Measurements from ENCODE around the gene SLC35F1.

SLC35F1 gene

GRCh38 chr6:118152524-118152923 lies 245.5 kb downstream of the SLC35F1 start:
- Histone ChIP-seq H3K4me3 (ENCODE audit: control insufficient read depth in 1 of 7, extremely low read depth in 1 of 7, insufficient read depth in 4 of 7, low read depth in 2 of 7, low read length in 6 of 7) (no peak overlapping the region), H3K4me1 (ENCODE audit: control extremely low read depth in 1 of 4, control insufficient read depth in 4 of 4, insufficient read depth in 4 of 4, low read length in 3 of 4) (no peaks in the 10 kb centered on the region), H3K36me3 (ENCODE audit: control insufficient read depth in 4 of 4, insufficient read depth in 4 of 4, low read length in 3 of 4) (no peaks in the 10 kb centered on the region), H3K9me3 (ENCODE audit: control extremely low read depth in 1 of 5, control insufficient read depth in 4 of 5, insufficient read depth in 2 of 5, low read depth in 1 of 5, low read length in 4 of 5) (peaks cover 0 to 3% (median 0%) of the 10 kb centered on the region in 5 experiments), H3K27ac (ENCODE audit: insufficient read depth in 1 of 2, low read depth in 1 of 2, low read length in 2 of 2, poor library complexity in 1 of 2, severe bottlenecking in 2 of 2) (no peak overlapping the region), H3K27me3 (replicated peaks in 2 of 5; ENCODE audit: control insufficient read depth in 4 of 5, insufficient read depth in 5 of 5, low read length in 4 of 5) (no peaks in the 10 kb centered on the region)
- ChIA-PET CTCF (no interaction called here), POLR2A (no interaction called here)
- DNase-seq, result no peak

- no peak for DNase-seq
- Histone ChIP-seq H3K4me3 (ENCODE audit: control insufficient read depth in 1 of 7, extremely low read depth in 1 of 7, insufficient read depth in 4 of 7, low read depth in 2 of 7, low read length in 6 of 7) (no peak overlapping the region), H3K27me3 (replicated peaks in 2 of 5; ENCODE audit: control insufficient read depth in 4 of 5, insufficient read depth in 5 of 5, low read length in 4 of 5) (peaks cover 0 to 4% (median 0%) of the 10 kb centered on the region in 5 experiments), H3K4me1 (ENCODE audit: control extremely low read depth in 1 of 4, control insufficient read depth in 4 of 4, insufficient read depth in 4 of 4, low read length in 3 of 4) (no peaks in the 10 kb centered on the region), H3K27ac (ENCODE audit: insufficient read depth in 1 of 2, low read depth in 1 of 2, low read length in 2 of 2, poor library complexity in 1 of 2, severe bottlenecking in 2 of 2) (no peak overlapping the region), H3K9me3 (ENCODE audit: control extremely low read depth in 1 of 5, control insufficient read depth in 4 of 5, insufficient read depth in 2 of 5, low read depth in 1 of 5, low read length in 4 of 5) (no peaks in the 10 kb centered on the region), H3K36me3 (ENCODE audit: control insufficient read depth in 4 of 4, insufficient read depth in 4 of 4, low read length in 3 of 4) (no peaks in the 10 kb centered on the region)
- WGBS (ENCODE audit: insufficient coverage), result 88% methylated on average over 1 of the region's 1 CpG
- POLR2A ChIA-PET, result no interaction called here
- CTCF ChIA-PET, result no interaction called here
These were observed 254.3 kb downstream of the SLC35F1 start for GRCh38 chr6:118161343-118161742.

- no peak for DNase-seq
- Histone ChIP-seq H3K9me3 (ENCODE audit: control extremely low read depth in 1 of 5, control insufficient read depth in 4 of 5, insufficient read depth in 2 of 5, low read depth in 1 of 5, low read length in 4 of 5) (no peaks in the 10 kb centered on the region), H3K4me3 (ENCODE audit: control insufficient read depth in 1 of 7, extremely low read depth in 1 of 7, insufficient read depth in 4 of 7, low read depth in 2 of 7, low read length in 6 of 7) (no peak overlapping the region), H3K4me1 (ENCODE audit: control extremely low read depth in 1 of 4, control insufficient read depth in 4 of 4, insufficient read depth in 4 of 4, low read length in 3 of 4) (no peaks in the 10 kb centered on the region), H3K27ac (ENCODE audit: insufficient read depth in 1 of 2, low read depth in 1 of 2, low read length in 2 of 2, poor library complexity in 1 of 2, severe bottlenecking in 2 of 2) (no peak overlapping the region), H3K27me3 (replicated peaks in 2 of 5; ENCODE audit: control insufficient read depth in 4 of 5, insufficient read depth in 5 of 5, low read length in 4 of 5) (peaks cover 0 to 4% (median 0%) of the 10 kb centered on the region in 5 experiments), H3K36me3 (ENCODE audit: control insufficient read depth in 4 of 4, insufficient read depth in 4 of 4, low read length in 3 of 4) (no peaks in the 10 kb centered on the region)
- ChIA-PET POLR2A (no interaction called here), CTCF (interaction anchor here (0.9 kb wide), 1 partner anchor 54 kb away, joined by 3 read pairs; no protein-coding TSS in a partner anchor)
- no CpG with 5 or more reads among the region's 1 CpG for WGBS (ENCODE audit: insufficient coverage)
These were observed 256.5 kb downstream of the SLC35F1 start for GRCh38 chr6:118163542-118163941.

- ChIA-PET POLR2A (no interaction called here), CTCF (no interaction called here)
- Histone ChIP-seq H3K36me3 (ENCODE audit: control insufficient read depth in 4 of 4, insufficient read depth in 4 of 4, low read length in 3 of 4) (no peaks in the 10 kb centered on the region), H3K4me1 (ENCODE audit: control extremely low read depth in 1 of 4, control insufficient read depth in 4 of 4, insufficient read depth in 4 of 4, low read length in 3 of 4) (no peaks in the 10 kb centered on the region), H3K27me3 (replicated peaks in 2 of 5; ENCODE audit: control insufficient read depth in 4 of 5, insufficient read depth in 5 of 5, low read length in 4 of 5) (peaks cover 0 to 3% (median 0%) of the 10 kb centered on the region in 5 experiments), H3K27ac (ENCODE audit: insufficient read depth in 1 of 2, low read depth in 1 of 2, low read length in 2 of 2, poor library complexity in 1 of 2, severe bottlenecking in 2 of 2) (no peak overlapping the region), H3K4me3 (ENCODE audit: control insufficient read depth in 1 of 7, extremely low read depth in 1 of 7, insufficient read depth in 4 of 7, low read depth in 2 of 7, low read length in 6 of 7) (no peak overlapping the region), H3K9me3 (ENCODE audit: control extremely low read depth in 1 of 5, control insufficient read depth in 4 of 5, insufficient read depth in 2 of 5, low read depth in 1 of 5, low read length in 4 of 5) (no peaks in the 10 kb centered on the region)
- no peak for DNase-seq
- WGBS (ENCODE audit: insufficient coverage), result no CpG with 5 or more reads among the region's 1 CpG
These were observed 258.4 kb downstream of the SLC35F1 start for GRCh38 chr6:118165500-118165899.

- no peak for DNase-seq
- H3K27ac ChIP-seq (ENCODE audit: insufficient read depth in 1 of 2, low read depth in 1 of 2, low read length in 2 of 2, poor library complexity in 1 of 2, severe bottlenecking in 2 of 2), result no peak overlapping the region
These were observed 261.4 kb downstream of the SLC35F1 start for GRCh38 chr6:118168421-118168820.

GRCh38 chr6:118171852-118172251 lies 264.8 kb downstream of the SLC35F1 start:
- Histone ChIP-seq H3K4me3 (ENCODE audit: control insufficient read depth in 1 of 7, extremely low read depth in 1 of 7, insufficient read depth in 4 of 7, low read depth in 2 of 7, low read length in 6 of 7) (no peak overlapping the region), H3K36me3 (ENCODE audit: control insufficient read depth in 4 of 4, insufficient read depth in 4 of 4, low read length in 3 of 4) (no peaks in the 10 kb centered on the region), H3K27ac (ENCODE audit: insufficient read depth in 1 of 2, low read depth in 1 of 2, low read length in 2 of 2, poor library complexity in 1 of 2, severe bottlenecking in 2 of 2) (no peak overlapping the region), H3K9me3 (ENCODE audit: control extremely low read depth in 1 of 5, control insufficient read depth in 4 of 5, insufficient read depth in 2 of 5, low read depth in 1 of 5, low read length in 4 of 5) (peaks cover 0 to 11% (median 2%) of the 10 kb centered on the region in 5 experiments), H3K4me1 (ENCODE audit: control extremely low read depth in 1 of 4, control insufficient read depth in 4 of 4, insufficient read depth in 4 of 4, low read length in 3 of 4) (no peaks in the 10 kb centered on the region), H3K27me3 (replicated peaks in 2 of 5; ENCODE audit: control insufficient read depth in 4 of 5, insufficient read depth in 5 of 5, low read length in 4 of 5) (peaks cover 0 to 5% (median 0%) of the 10 kb centered on the region in 5 experiments)
- no peak for DNase-seq
- POLR2A ChIA-PET, result no interaction called here
- WGBS (ENCODE audit: insufficient coverage), result 79% methylated on average over 2 of the region's 2 CpGs
- CTCF ChIA-PET, result no interaction called here

More at GRCh38 chr6:118168421-118168820, 261.4 kb downstream of the SLC35F1 start:
- ChIA-PET CTCF (no interaction called here), POLR2A (no interaction called here)
- WGBS (ENCODE audit: insufficient coverage), result 82% methylated on average over 4 of the region's 5 CpGs
- no peaks in the 10 kb centered on the region for H3K36me3 ChIP-seq (ENCODE audit: control insufficient read depth in 4 of 4, insufficient read depth in 4 of 4, low read length in 3 of 4)
- no peaks in the 10 kb centered on the region for H3K4me1 ChIP-seq (ENCODE audit: control extremely low read depth in 1 of 4, control insufficient read depth in 4 of 4, insufficient read depth in 4 of 4, low read length in 3 of 4)
- H3K27me3 ChIP-seq (replicated peaks in 2 of 5; ENCODE audit: control insufficient read depth in 4 of 5, insufficient read depth in 5 of 5, low read length in 4 of 5), result peaks cover 0 to 3% (median 0%) of the 10 kb centered on the region in 5 experiments
- peaks cover 0 to under 1% (median 0%) of the 10 kb centered on the region in 5 experiments for H3K9me3 ChIP-seq (ENCODE audit: control extremely low read depth in 1 of 5, control insufficient read depth in 4 of 5, insufficient read depth in 2 of 5, low read depth in 1 of 5, low read length in 4 of 5)
- H3K4me3 ChIP-seq (ENCODE audit: control insufficient read depth in 1 of 7, extremely low read depth in 1 of 7, insufficient read depth in 4 of 7, low read depth in 2 of 7, low read length in 6 of 7), result no peak overlapping the region

- peaks cover 0 to 11% (median 2%) of the 10 kb centered on the region in 5 experiments for H3K9me3 ChIP-seq (ENCODE audit: control extremely low read depth in 1 of 5, control insufficient read depth in 4 of 5, insufficient read depth in 2 of 5, low read depth in 1 of 5, low read length in 4 of 5)
- H3K4me1 ChIP-seq (ENCODE audit: control extremely low read depth in 1 of 4, control insufficient read depth in 4 of 4, insufficient read depth in 4 of 4, low read length in 3 of 4), result no peaks in the 10 kb centered on the region
- no peak overlapping the region for H3K27ac ChIP-seq (ENCODE audit: insufficient read depth in 1 of 2, low read depth in 1 of 2, low read length in 2 of 2, poor library complexity in 1 of 2, severe bottlenecking in 2 of 2)
- H3K27me3 ChIP-seq (replicated peaks in 2 of 5; ENCODE audit: control insufficient read depth in 4 of 5, insufficient read depth in 5 of 5, low read length in 4 of 5), result peaks cover 0 to 5% (median 0%) of the 10 kb centered on the region in 5 experiments
- WGBS (ENCODE audit: insufficient coverage), result no CpG with 5 or more reads among the region's 1 CpG
- POLR2A ChIA-PET, result no interaction called here
- no peak overlapping the region for H3K4me3 ChIP-seq (ENCODE audit: control insufficient read depth in 1 of 7, extremely low read depth in 1 of 7, insufficient read depth in 4 of 7, low read depth in 2 of 7, low read length in 6 of 7)
- CTCF ChIA-PET, result no interaction called here
- no peak for DNase-seq
- no peaks in the 10 kb centered on the region for H3K36me3 ChIP-seq (ENCODE audit: control insufficient read depth in 4 of 4, insufficient read depth in 4 of 4, low read length in 3 of 4)
These were observed 267.0 kb downstream of the SLC35F1 start for GRCh38 chr6:118174071-118174470.

All from common myeloid progenitor, CD34-positive (primary cell).